ENCODE results near the gene STK32C.

GRCh38 chr10:132219486-132219885 lies 88.3 kb downstream of the STK32C start:
- TF ChIP-seq CTCF (IDR thresholded peaks at IDR 0.05): no peak
- TF ChIP-seq POLR2AphosphoS5 (IDR thresholded peaks at IDR 0.05): no peak
- TF ChIP-seq POLR2A (IDR thresholded peaks at IDR 0.05): no peak
